WTC11 (cell line): ENCODE data around the gene COX4I1.
"Not testable (repeated sequence)": the region's sequence is repeated elsewhere in the genome, so short reads cannot be mapped to it uniquely, and the experiment has no call there.

Source experiments
- CTCF ChIP-seq: fragments of 200-600 bp; IDR thresholded peaks from 2 replicates; pipeline ENCODE4 v1.8.0; 2022; ENCODE audit warnings: antibody characterized with exemption
- KAT7 ChIP-seq: sonication (generic); formaldehyde crosslinking; IDR thresholded peaks from 2 replicates; pipeline ENCODE4 v1.8.1; 2023; ENCODE audit warnings: missing genetic modification reagents, mild to moderate bottlenecking, borderline replicate concordance
- MYBL2 ChIP-seq: sonication (generic); formaldehyde crosslinking; IDR thresholded peaks from 2 replicates; pipeline ENCODE4 v1.8.1; 2023; ENCODE audit warnings: mild to moderate bottlenecking, moderate library complexity, missing genetic modification reagents
- TP53 ChIP-seq: sonication (generic); formaldehyde crosslinking; IDR thresholded peaks from 2 replicates; pipeline ENCODE4 v1.8.1; 2023; ENCODE audit warnings: mild to moderate bottlenecking, missing genetic modification reagents
- ZBTB43 ChIP-seq: sonication (generic); formaldehyde crosslinking; IDR thresholded peaks from 2 replicates; pipeline ENCODE4 v1.8.1; 2023; ENCODE audit warnings: mild to moderate bottlenecking, missing genetic modification reagents

GRCh38 chr16:85837654-85838053, 38.2 kb downstream of the COX4I1 start:
- TF ChIP-seq CTCF; ZBTB43 (CRISPR knock-in tag); TP53 (CRISPR knock-in tag); KAT7 (CRISPR knock-in tag); MYBL2 (CRISPR knock-in tag): not testable (repeated sequence)
